Fibroblast of lung (primary cell): ENCODE results near the gene TBC1D12. TPM values are rescaled to one million over a fixed set of nuclear protein-coding genes. Genes with fewer than 3 reads are reported as not detected.

Experiments used
- DNase-seq, 2 donors: peaks; one replicate each; pipeline versions ENCODE4 v3.0.0 to v3.0.0-alpha.2; 2010; ENCODE audit warnings: low read depth in 2 of 2
- H2AFZ ChIP-seq: 2 replicates; pipeline ENCODE4 v1.5.1; 2012; ENCODE audit warnings: low read length, control low read depth, inconsistent platforms
- H3K27ac ChIP-seq: 2 replicates; pipeline ENCODE4 v1.5.1; 2011; ENCODE audit warnings: low read length, control low read depth; ENCODE audit not compliant: insufficient read depth
- H3K27me3 ChIP-seq: 2 replicates; pipeline ENCODE4 v1.5.1; 2011; ENCODE audit warnings: mild to moderate bottlenecking, low read length; ENCODE audit not compliant: control insufficient read depth, insufficient read depth
- H3K36me3 ChIP-seq: 2 replicates; pipeline ENCODE4 v1.5.1; 2011; ENCODE audit warnings: low read length; ENCODE audit not compliant: control insufficient read depth, insufficient read depth
- H3K4me1 ChIP-seq: 2 replicates; pipeline ENCODE4 v1.5.1; 2011; ENCODE audit warnings: low read length; ENCODE audit not compliant: control insufficient read depth, insufficient read depth; ENCODE audit errors: extremely low read depth
- H3K4me2 ChIP-seq: 2 replicates; pipeline ENCODE4 v1.5.1; 2011; ENCODE audit warnings: low read length, control low read depth; ENCODE audit not compliant: insufficient read depth; ENCODE audit errors: extremely low read depth
- H3K4me3 ChIP-seq, 4 experiments: fragments of 200-600 bp in 1 of 4; sonication (generic) in 1 of 4; replicated peaks in 1 of 4; 2 replicates each; pipeline ENCODE4 v1.5.1; 2011 to 2016; ENCODE audit warnings: low read length in 4 of 4, low read depth in 3 of 4, mild to moderate bottlenecking in 3 of 4, control low read depth in 2 of 4, inconsistent platforms in 1 of 4, mixed read lengths in 1 of 4; ENCODE audit not compliant: insufficient read depth in 1 of 4; ENCODE audit errors: control extremely low read depth in 1 of 4
- H3K79me2 ChIP-seq: 2 replicates; pipeline ENCODE4 v1.5.1; 2012; ENCODE audit warnings: mild to moderate bottlenecking, low read length, inconsistent platforms; ENCODE audit not compliant: control insufficient read depth, insufficient read depth
- H3K9ac ChIP-seq: 2 replicates; pipeline ENCODE4 v1.5.1; 2011; ENCODE audit warnings: mild to moderate bottlenecking, low read length, control low read depth; ENCODE audit not compliant: insufficient read depth
- H3K9me3 ChIP-seq: 2 replicates; pipeline ENCODE4 v1.5.1; 2012; ENCODE audit warnings: low read depth, low read length; ENCODE audit not compliant: control insufficient read depth, insufficient read depth
- H4K20me1 ChIP-seq: 2 replicates; pipeline ENCODE4 v1.5.1; 2011; ENCODE audit warnings: low read length; ENCODE audit not compliant: control insufficient read depth, insufficient read depth; ENCODE audit errors: extremely low read depth
- CTCF ChIP-seq, 2 donors: IDR thresholded peaks in 1 of 2; conservative IDR thresholded peaks in 1 of 2; 1 replicate in 1 of 2; 2 replicates in 1 of 2; pipeline ENCODE4 v1.5.1; 2011 to 2012; ENCODE audit warnings: low read length in 2 of 2, control low read depth in 1 of 2, inconsistent platforms in 1 of 2, low read depth in 1 of 2, mild to moderate bottlenecking in 1 of 2
- EZH2 ChIP-seq: IDR thresholded peaks from 2 replicates; pipeline ENCODE4 v1.5.1; 2012; ENCODE audit warnings: low read length, control low read depth, mild to moderate bottlenecking; ENCODE audit errors: missing control alignments
- polyA plus RNA-seq, 2 donors: library from polyadenylated mRNA; depleted of rRNA in 1 of 2; stranded (reverse) in 1 of 2; unstranded in 1 of 2; fragments of >200 nt; gene quantifications; 2 replicates each; pipeline ENCODE4 v1.2.1, GENCODE V29; 2011 to 2012; ENCODE audit warnings: missing spikeins in 1 of 2
- total RNA-seq: library from RNA; depleted of rRNA; stranded (reverse); fragments of >200 nt; gene quantifications from 2 replicates; pipeline ENCODE4 v1.2.1, GENCODE V29; 2014

The TBC1D12 gene
- total and polyA plus RNA-seq, 2 donors (not counting 1 experiment from before 2014, with no cell fraction given) = 7.8 to 13.9 TPM

GRCh38 chr10:94409021-94409657 is 6.8 kb downstream of the TBC1D12 start:
- H4K20me1 ChIP-seq = no peaks in the 10 kb centered on the region
- H3K4me3 ChIP-seq = no peak overlapping the region
- no peaks in the 10 kb centered on the region for H3K9me3 ChIP-seq
- no peak overlapping the region for H2AFZ ChIP-seq
- H3K36me3 ChIP-seq = no peaks in the 10 kb centered on the region
- no peak overlapping the region for H3K27ac ChIP-seq
- no peaks in the 10 kb centered on the region for H3K4me1 ChIP-seq
- DNase-seq = peak in 1 of 2 donors; percentile 47
- H3K27me3 ChIP-seq = no peaks in the 10 kb centered on the region
- H3K79me2 ChIP-seq = peaks cover 40% of the 10 kb centered on the region
- no peak overlapping the region for H3K9ac ChIP-seq
- no peak overlapping the region for H3K4me2 ChIP-seq
- TF ChIP-seq CTCF (conservative IDR thresholded peaks at IDR 0.05 in 1 of 2, IDR thresholded peaks at IDR 0.05 in 1 of 2; ENCODE audit: low read depth in 1 of 2, low read length in 2 of 2) = no peak
- no peak for TF ChIP-seq EZH2

- H3K4me3 ChIP-seq = no peak overlapping the region
- H3K36me3 ChIP-seq = no peaks in the 10 kb centered on the region
- DNase-seq = no peak
- H3K27ac ChIP-seq = no peak overlapping the region
- H3K27me3 ChIP-seq = no peaks in the 10 kb centered on the region
- no peaks in the 10 kb centered on the region for H4K20me1 ChIP-seq
- no peaks in the 10 kb centered on the region for H3K4me1 ChIP-seq
- peaks cover 28% of the 10 kb centered on the region for H3K79me2 ChIP-seq
- no peak overlapping the region for H3K4me2 ChIP-seq
- no peaks in the 10 kb centered on the region for H3K9me3 ChIP-seq
- TF ChIP-seq CTCF (conservative IDR thresholded peaks at IDR 0.05 in 1 of 2, IDR thresholded peaks at IDR 0.05 in 1 of 2; ENCODE audit: low read depth in 1 of 2, low read length in 2 of 2) (no peak), EZH2 (no peak)
- H2AFZ ChIP-seq = no peak overlapping the region
- no peak overlapping the region for H3K9ac ChIP-seq
Measured at GRCh38 chr10:94411304-94411703, 9.0 kb downstream of the TBC1D12 start.

DNA sequence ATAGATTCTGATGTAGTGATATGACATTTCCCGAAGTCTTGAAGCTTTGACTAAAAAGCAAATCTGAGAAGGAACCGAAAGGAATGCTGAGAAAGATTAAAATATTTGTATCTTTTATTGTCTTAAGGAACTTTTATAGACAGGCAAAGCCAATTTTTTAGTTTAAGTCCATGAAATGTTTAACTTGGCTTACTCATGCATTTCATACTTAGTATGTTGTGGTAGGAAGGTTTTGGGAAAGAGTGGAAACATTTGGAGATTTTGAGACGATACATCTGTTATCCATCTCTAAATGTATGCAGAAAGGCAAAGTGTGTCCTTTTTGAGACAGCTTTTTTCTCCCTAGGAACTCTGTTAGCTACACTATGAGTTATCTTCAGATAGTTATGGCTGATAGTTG is 10.1 kb downstream of the TBC1D12 start:
- Histone ChIP-seq H3K27me3 (no peaks in the 10 kb centered on the region), H3K27ac (no peak overlapping the region), H4K20me1 (no peaks in the 10 kb centered on the region), H3K4me3 (peak overlapping the region in 1 of 4 experiments; percentile 6), H3K79me2 (peaks cover 19% of the 10 kb centered on the region), H3K4me2 (peak overlapping the region; percentile 57), H3K4me1 (no peaks in the 10 kb centered on the region), H2AFZ (no peak overlapping the region), H3K9ac (no peak overlapping the region), H3K9me3 (no peaks in the 10 kb centered on the region), H3K36me3 (no peaks in the 10 kb centered on the region)
- DNase-seq = peak; percentile 62 to 76
- TF ChIP-seq EZH2 (no peak), CTCF (conservative IDR thresholded peaks at IDR 0.05 in 1 of 2, IDR thresholded peaks at IDR 0.05 in 1 of 2; ENCODE audit: low read depth in 1 of 2, low read length in 2 of 2) (no peak)
